Retinal pigment epithelial cell (primary cell): ENCODE measurements around the gene SLC6A4.
"Not testable (repeated sequence)": the region's sequence is repeated elsewhere in the genome, so short reads cannot be mapped to it uniquely, and the experiment has no call there.

ENCODE experiments used
- DNase-seq: peaks from one replicate; pipeline ENCODE4 v3.0.0-alpha.2; 2010; ENCODE audit warnings: low read depth
- H3K4me3 ChIP-seq: 2 replicates; pipeline ENCODE4 v1.5.1; 2011; ENCODE audit warnings: mild to moderate bottlenecking, low read length, control low read depth, moderate library complexity
- CTCF ChIP-seq: conservative IDR thresholded peaks from 2 replicates; pipeline ENCODE4 v1.5.1; 2011; ENCODE audit warnings: low read depth, low read length, control low read depth, inconsistent platforms

Gene SLC6A4

GRCh38 chr17:30211371-30211770, 24.1 kb downstream of the SLC6A4 start:
- no peak for DNase-seq
- TF ChIP-seq CTCF = no peak
- H3K4me3 ChIP-seq = no peak overlapping the region

- TF ChIP-seq CTCF = no peak
- H3K4me3 ChIP-seq = no peak overlapping the region
- no peak for DNase-seq
Observed at GRCh38 chr17:30210901-30211300, 24.6 kb downstream of the SLC6A4 start.

- DNase-seq = no peak
- H3K4me3 ChIP-seq = no peak overlapping the region
- TF ChIP-seq CTCF = no peak
Observed at GRCh38 chr17:30210366-30210765, 25.1 kb downstream of the SLC6A4 start.

GRCh38 chr17:30209930-30210329, 25.6 kb downstream of the SLC6A4 start:
- no peak for TF ChIP-seq CTCF
- no peak for DNase-seq
- H3K4me3 ChIP-seq = no peak overlapping the region

GRCh38 chr17:30208214-30208613, 27.3 kb downstream of the SLC6A4 start:
- TF ChIP-seq CTCF = no peak
- no peak for DNase-seq
- no peak overlapping the region for H3K4me3 ChIP-seq

- no peak overlapping the region for H3K4me3 ChIP-seq
- DNase-seq = no peak
- no peak for TF ChIP-seq CTCF
Observed at GRCh38 chr17:30207655-30208054, 27.8 kb downstream of the SLC6A4 start.

GRCh38 chr17:30203471-30203981, 32.0 kb downstream of the SLC6A4 start:
- TF ChIP-seq CTCF = no peak
- DNase-seq = no peak

GRCh38 chr17:30200656-30201055, 34.8 kb downstream of the SLC6A4 start:
- H3K4me3 ChIP-seq, DNase-seq: not testable (repeated sequence)

More at GRCh38 chr17:30203471-30203981, 32.0 kb downstream of the SLC6A4 start:
- no peak overlapping the region for H3K4me3 ChIP-seq
